Spleen (tissue), 11 donors: Measurements from ENCODE around the gene GNA14. TPM values are rescaled to one million over a fixed set of nuclear protein-coding genes. Genes with fewer than 3 reads are reported as not detected.
A peak's percentile ranks its signal among the peaks of the same experiment; 100 is the strongest.

ENCODE experiments used
- DNase-seq: peaks from one replicate; pipeline ENCODE4 v3.0.0-alpha.2; 2020
- H3K27ac ChIP-seq, 8 donors: fragments of 200-600 bp; sonication (generic) in 7 of 8; 1 replicate in 4 of 8; 2 replicates in 4 of 8; pipeline versions ENCODE4 v1.5.0 to v1.8.0; 2016 to 2021; ENCODE audit warnings: inconsistent platforms in 4 of 8, mild to moderate bottlenecking in 4 of 8, moderate library complexity in 1 of 8
- H3K27me3 ChIP-seq, 7 donors: fragments of 200-600 bp; sonication (generic) in 6 of 7; replicated peaks in 1 of 7; 1 replicate in 4 of 7; 2 replicates in 3 of 7; pipeline versions ENCODE4 v1.5.0 to v1.8.0; 2016 to 2021; ENCODE audit warnings: inconsistent platforms in 3 of 7, mild to moderate bottlenecking in 1 of 7
- H3K36me3 ChIP-seq, 6 donors: fragments of 200-600 bp; sonication (generic) in 5 of 6; 1 replicate in 4 of 6; 2 replicates in 2 of 6; pipeline versions ENCODE4 v1.5.0 to v1.8.0; 2016 to 2021; ENCODE audit warnings: inconsistent platforms in 2 of 6
- H3K4me1 ChIP-seq, 6 donors: fragments of 200-600 bp; sonication (generic) in 5 of 6; 1 replicate in 3 of 6; 2 replicates in 3 of 6; pipeline versions ENCODE4 v1.5.0 to v1.8.0; 2016 to 2021; ENCODE audit warnings: inconsistent platforms in 3 of 6
- H3K4me3 ChIP-seq, 8 donors: fragments of 200-600 bp; sonication (generic) in 7 of 8; 1 replicate in 4 of 8; 2 replicates in 4 of 8; pipeline versions ENCODE4 v1.5.0 to v1.8.0; 2016 to 2021; ENCODE audit warnings: inconsistent platforms in 4 of 8, mild to moderate bottlenecking in 4 of 8, moderate library complexity in 2 of 8
- H3K9me3 ChIP-seq, 8 donors: fragments of 200-600 bp; sonication (generic) in 7 of 8; 1 replicate in 4 of 8; 2 replicates in 4 of 8; pipeline versions ENCODE4 v1.5.0 to v1.8.0; 2016 to 2021; ENCODE audit warnings: inconsistent platforms in 4 of 8
- POLR2A ChIP-seq, 3 donors: fragments of 450-650 bp; IDR thresholded peaks; one replicate each; pipeline ENCODE4 v1.5.1; 2017; ENCODE audit warnings: antibody characterized with exemption in 3 of 3, mild to moderate bottlenecking in 1 of 3
- POLR2AphosphoS5 ChIP-seq, 3 donors: sonication (generic); formaldehyde crosslinking; IDR thresholded peaks; one replicate each; pipeline ENCODE4 v1.5.1; 2017; ENCODE audit warnings: antibody characterized with exemption in 3 of 3
- WGBS, 5 donors: extraction: QIAGEN DNeasy Blood & Tissue Kit in 3 of 5; methylation state at CpG; one replicate each; pipeline versions ENCODE4 v1.1.5 to v1.1.7; 2013 to 2018; 5-methylcytosine and 5-hydroxymethylcytosine counted together
- intact Hi-C: fragments of 100-400 bp; cut with DNase I; formaldehyde crosslinking; loops from one replicate; pipeline ENCODE4 v1.15.0; 2023; ENCODE audit warnings: low total_unique reads
- polyA plus RNA-seq, 3 donors: library from polyadenylated mRNA; stranded (reverse); fragments of 200-250 nt; gene quantifications; one replicate each; pipeline ENCODE4 v1.2.1, GENCODE V29; 2013
- total RNA-seq, 7 donors: library from RNA; depleted of rRNA in 3 of 7; stranded (reverse); fragments of >200 nt in 3 of 7; fragmentation: NEBNext Ultra II Directional in 4 of 7; extraction: Animal tissue kit (Norgen Biotek cat#: 25700) in 4 of 7; gene quantifications; one replicate each; pipeline versions ENCODE4 v1.1.0 to v1.2.1, GENCODE V29; 2016 to 2021
- TF ChIP-seq, protein P1 (sequence below), 11 experiments: fragments of 200-600 bp in 7 of 11; fragments of 450-650 bp in 4 of 11; sonication (generic) in 4 of 11; IDR thresholded peaks in 8 of 11; conservative IDR thresholded peaks in 3 of 11; 1 replicate in 7 of 11; 2 replicates in 4 of 11; pipeline versions ENCODE4 v1.4.0 to v1.8.0; 2016 to 2021; ENCODE audit warnings: antibody characterized with exemption in 11 of 11, inconsistent platforms in 4 of 11, mild to moderate bottlenecking in 1 of 11
- donor health status: healthy with polysubstance abuse.
- donor health status: DM: no; HTN: no; CAD: no; lungs with moderate emphysema.
- donor health status: DM: no; HTN: no; CAD: no.
- donor health status: Bipolar disorder and iron deficiency.
- donor health status: healthy.
- donor health status: DM: no; HTN: no; CAD: no.
- donor health status: DM: yes; HTN: yes; CAD: no.

GNA14 gene
- total and polyA plus RNA-seq, 10 donors = 1.7 to 41.7 (median 7.9) TPM

DNA sequence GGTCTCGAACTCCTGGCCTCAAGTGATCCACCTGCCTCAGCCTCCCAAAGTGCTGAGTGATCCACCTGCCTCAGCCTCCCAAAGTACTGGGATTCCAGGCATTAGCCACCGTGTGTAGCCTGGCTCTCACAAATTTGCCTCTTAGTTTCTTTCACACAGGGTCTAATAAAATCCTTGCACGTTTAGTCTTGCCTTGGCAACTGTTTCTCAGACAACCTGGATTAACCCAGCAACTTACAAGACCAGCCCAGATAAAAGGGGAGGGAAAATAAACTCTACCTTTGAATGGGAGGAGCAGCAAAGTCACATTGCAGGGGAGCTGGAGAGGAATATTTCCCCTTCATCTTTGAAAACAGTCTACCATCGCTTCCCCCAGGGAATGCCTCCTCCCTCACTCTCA, 29.3 kb upstream of the GNA14 start:
- Histone ChIP-seq H3K27me3 (no peaks in the 10 kb centered on the region), H3K4me3 (no peak overlapping the region), H3K36me3 (no peaks in the 10 kb centered on the region), H3K4me1 (peaks cover 0 to 10% (median 4%) of the 10 kb centered on the region in 6 donors), H3K27ac (no peak overlapping the region), H3K9me3 (no peaks in the 10 kb centered on the region)
- 85 to 95% (median 86%) methylated on average over 4 of the region's 4 CpGs for WGBS, 5 donors
- no peak for DNase-seq
- intact Hi-C loops = no loop called here
- no peak for TF ChIP-seq POLR2AphosphoS5 (IDR thresholded peaks at IDR 0.05)
- TF ChIP-seq, protein P1, sequence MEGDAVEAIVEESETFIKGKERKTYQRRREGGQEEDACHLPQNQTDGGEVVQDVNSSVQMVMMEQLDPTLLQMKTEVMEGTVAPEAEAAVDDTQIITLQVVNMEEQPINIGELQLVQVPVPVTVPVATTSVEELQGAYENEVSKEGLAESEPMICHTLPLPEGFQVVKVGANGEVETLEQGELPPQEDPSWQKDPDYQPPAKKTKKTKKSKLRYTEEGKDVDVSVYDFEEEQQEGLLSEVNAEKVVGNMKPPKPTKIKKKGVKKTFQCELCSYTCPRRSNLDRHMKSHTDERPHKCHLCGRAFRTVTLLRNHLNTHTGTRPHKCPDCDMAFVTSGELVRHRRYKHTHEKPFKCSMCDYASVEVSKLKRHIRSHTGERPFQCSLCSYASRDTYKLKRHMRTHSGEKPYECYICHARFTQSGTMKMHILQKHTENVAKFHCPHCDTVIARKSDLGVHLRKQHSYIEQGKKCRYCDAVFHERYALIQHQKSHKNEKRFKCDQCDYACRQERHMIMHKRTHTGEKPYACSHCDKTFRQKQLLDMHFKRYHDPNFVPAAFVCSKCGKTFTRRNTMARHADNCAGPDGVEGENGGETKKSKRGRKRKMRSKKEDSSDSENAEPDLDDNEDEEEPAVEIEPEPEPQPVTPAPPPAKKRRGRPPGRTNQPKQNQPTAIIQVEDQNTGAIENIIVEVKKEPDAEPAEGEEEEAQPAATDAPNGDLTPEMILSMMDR (IDR thresholded peaks at IDR 0.05 in 8 of 11, conservative IDR thresholded peaks at IDR 0.05 in 3 of 11) = no peak
- TF ChIP-seq POLR2A (IDR thresholded peaks at IDR 0.05) = no peak

DNA sequence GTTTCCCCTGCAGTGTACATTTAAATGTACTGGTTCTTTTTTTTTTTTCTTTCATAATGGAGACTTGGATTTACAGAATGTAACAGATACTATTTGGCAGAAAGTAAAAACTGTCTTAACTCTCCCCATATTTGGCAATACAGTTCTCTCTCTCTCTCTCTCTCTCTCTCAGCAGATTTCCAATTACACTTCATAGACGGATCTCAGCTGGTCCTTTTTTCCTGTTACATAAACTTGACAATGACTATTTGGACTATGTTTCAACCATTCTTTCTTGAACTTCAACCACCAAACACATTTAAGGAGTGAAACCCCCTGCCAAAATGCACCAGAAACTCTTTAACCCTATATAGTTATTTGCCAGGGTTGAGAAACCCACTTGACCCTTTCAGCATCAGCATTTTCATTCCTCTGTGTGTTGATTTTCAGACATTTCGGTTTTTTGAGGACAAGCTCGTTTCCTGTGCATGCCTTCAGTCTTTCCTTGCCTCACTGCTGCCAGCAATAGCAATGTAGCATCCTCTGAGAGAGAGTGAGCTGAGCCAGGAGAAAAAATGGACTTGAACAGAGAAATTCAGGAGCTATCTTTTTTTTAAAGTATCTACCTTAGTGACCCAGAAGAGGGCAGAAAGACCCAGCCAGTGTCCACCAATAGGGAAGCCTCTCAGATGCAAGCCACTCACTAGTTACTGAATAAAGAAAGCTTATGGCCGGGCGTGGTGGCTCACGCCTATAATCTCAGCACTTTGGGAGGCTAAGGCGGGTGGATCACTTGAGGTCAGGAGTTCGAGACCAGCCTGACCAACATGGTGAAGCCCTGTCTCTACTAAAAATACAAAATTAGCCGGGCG, 26.0 kb upstream of the GNA14 start:
- intact Hi-C loops = no loop called here
- H3K9me3 ChIP-seq = no peaks in the 10 kb centered on the region
- peak overlapping the region in 3 of 8 donors; percentile 17 to 51 (median 24) for H3K27ac ChIP-seq
- H3K4me1 ChIP-seq = peaks cover 0 to 10% (median 2%) of the 10 kb centered on the region in 6 donors
- DNase-seq = no peak
- H3K27me3 ChIP-seq = no peaks in the 10 kb centered on the region
- H3K4me3 ChIP-seq = no peak overlapping the region
- TF ChIP-seq POLR2AphosphoS5 (IDR thresholded peaks at IDR 0.05) = no peak
- TF ChIP-seq POLR2A (IDR thresholded peaks at IDR 0.05) = no peak
- TF ChIP-seq, protein P1 (IDR thresholded peaks at IDR 0.05 in 8 of 11, conservative IDR thresholded peaks at IDR 0.05 in 3 of 11) = no peak
- 77 to 82% (median 80%) methylated on average over 10 of the region's 10 CpGs for whole genome bisulfite sequencing, 5 donors
- H3K36me3 ChIP-seq = no peaks in the 10 kb centered on the region

DNA sequence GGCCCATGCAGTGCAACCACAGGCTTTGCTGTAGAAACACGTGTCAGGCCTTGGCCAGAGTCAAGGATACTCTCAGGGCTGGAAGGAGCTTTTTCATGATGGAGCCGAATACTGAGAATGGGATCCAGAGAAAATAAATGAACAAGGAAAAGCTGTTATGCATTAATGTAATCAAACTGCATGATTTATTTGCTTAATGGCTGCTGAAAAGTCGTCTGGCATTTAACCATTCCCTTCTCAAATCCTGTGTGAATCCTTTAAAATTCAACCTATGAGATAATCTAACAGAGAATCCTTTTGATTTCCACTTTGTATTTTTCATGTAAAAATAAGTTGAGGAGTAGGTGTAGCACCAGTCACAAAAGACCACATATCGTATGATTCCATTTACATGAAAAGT, 24.1 kb upstream of the GNA14 start:
- H3K4me3 ChIP-seq = no peak overlapping the region
- no peaks in the 10 kb centered on the region for H3K4me1 ChIP-seq
- DNase-seq = no peak
- H3K27me3 ChIP-seq = no peaks in the 10 kb centered on the region
- no peak for TF ChIP-seq POLR2AphosphoS5 (IDR thresholded peaks at IDR 0.05)
- TF ChIP-seq POLR2A (IDR thresholded peaks at IDR 0.05) = no peak
- TF ChIP-seq, protein P1 (IDR thresholded peaks at IDR 0.05 in 8 of 11, conservative IDR thresholded peaks at IDR 0.05 in 3 of 11) = no peak
- no peak overlapping the region for H3K27ac ChIP-seq
- no peaks in the 10 kb centered on the region for H3K9me3 ChIP-seq
- WGBS, 5 donors = 79 to 89% (median 86%) methylated on average over 4 of the region's 4 CpGs
- H3K36me3 ChIP-seq = no peaks in the 10 kb centered on the region
- intact Hi-C loops = no loop called here

- no peak overlapping the region for H3K27ac ChIP-seq
- DNase-seq = no peak
- TF ChIP-seq POLR2A (IDR thresholded peaks at IDR 0.05) = no peak
- no peak for TF ChIP-seq POLR2AphosphoS5 (IDR thresholded peaks at IDR 0.05)
- TF ChIP-seq, protein P1 (IDR thresholded peaks at IDR 0.05 in 8 of 11, conservative IDR thresholded peaks at IDR 0.05 in 3 of 11) = no peak
- no peaks in the 10 kb centered on the region for H3K27me3 ChIP-seq
- H3K4me1 ChIP-seq = no peaks in the 10 kb centered on the region
- no peaks in the 10 kb centered on the region for H3K36me3 ChIP-seq
- H3K9me3 ChIP-seq = no peaks in the 10 kb centered on the region
- intact Hi-C loops = no loop called here
- 86 to 100% (median 91%) methylated on average over 1 of the region's 1 CpG for WGBS, 5 donors
- H3K4me3 ChIP-seq = no peak overlapping the region
Measured at GRCh38 chr9:77667151-77667550, 19.0 kb upstream of the GNA14 start.
